B cell (primary cell): ENCODE measurements around the gene CHCHD6.

ENCODE experiments used
- CTCF ChIP-seq: fragments of 200-600 bp; IDR thresholded peaks from one replicate; pipeline ENCODE4 v1.8.0; 2022; ENCODE audit warnings: antibody characterized with exemption, mild to moderate bottlenecking
- EZH2 ChIP-seq: IDR thresholded peaks from 2 replicates; pipeline ENCODE4 v1.6.1; 2012; ENCODE audit warnings: borderline replicate concordance, low read depth, mild to moderate bottlenecking, moderate library complexity, low read length; ENCODE audit not compliant: insufficient read depth, poor library complexity, severe bottlenecking

GRCh38 chr3:126891791-126892190, 187.8 kb downstream of the CHCHD6 start:
- no peak for TF ChIP-seq CTCF
- no peak for TF ChIP-seq EZH2
